Endothelial cell of umbilical vein (primary cell): ENCODE results near the gene ZNF268. TPM values are rescaled to one million over a fixed set of nuclear protein-coding genes. Genes with fewer than 3 reads are reported as not detected.

Experiments used
- BruUV-seq: library from RNA; stranded (reverse); fragments of 400-500 nt; replicated peaks from 2 replicates; lab custom pipeline; 2021; lab: Mats Ljungman, UMichigan
- CTCF ChIA-PET: fragments of 300-600, 350-600 bp; sonication (Branson Sonifier 250); formaldehyde crosslinking; loops from one replicate; lab custom pipeline; 2021; ENCODE audit warnings: antibody characterized with exemption, inconsistent platforms; lab: Charles Lee
- POLR2A ChIA-PET: fragments of 300-600, 350-600 bp; sonication (Branson Sonifier 250); formaldehyde crosslinking; loops from one replicate; lab custom pipeline; 2021; ENCODE audit warnings: antibody characterized with exemption, inconsistent platforms; lab: Charles Lee
- DNase-seq: peaks from one replicate; pipeline ENCODE4 v3.0.0-alpha.2; 2011; ENCODE audit warnings: low read depth, low spot score
- FAIRE-seq: peaks from 2 replicates; lab custom pipeline; 2011; peaks lifted over from hg19 to GRCh38; lab: Jason Lieb, UNC
- H2AFZ ChIP-seq: 2 replicates; pipeline ENCODE4 v1.6.0; 2012; ENCODE audit warnings: low read depth, low read length, control low read depth, inconsistent platforms
- H3K27ac ChIP-seq: 2 replicates; pipeline ENCODE4 v1.5.1; 2011; ENCODE audit warnings: low read depth, mild to moderate bottlenecking, control low read depth, low read length, moderate library complexity; ENCODE audit not compliant: insufficient read depth
- H3K27me3 ChIP-seq, 2 experiments: 2 replicates each; pipeline versions ENCODE4 v1.6.0 to v1.6.1; 2011; ENCODE audit warnings: low read length in 2 of 2, mixed read lengths in 1 of 2; ENCODE audit not compliant: control insufficient read depth in 2 of 2, insufficient read depth in 2 of 2
- H3K36me3 ChIP-seq, 2 experiments: 2 replicates in 1 of 2; 3 replicates in 1 of 2; pipeline ENCODE4 v1.5.1; 2011; ENCODE audit warnings: low read length in 2 of 2, mild to moderate bottlenecking in 1 of 2, moderate library complexity in 1 of 2; ENCODE audit not compliant: control insufficient read depth in 2 of 2, insufficient read depth in 2 of 2; ENCODE audit errors: extremely low read depth in 1 of 2
- H3K4me1 ChIP-seq: 3 replicates; pipeline ENCODE4 v1.5.1; 2011; ENCODE audit warnings: mild to moderate bottlenecking, low read length; ENCODE audit not compliant: control insufficient read depth, insufficient read depth; ENCODE audit errors: extremely low read depth
- H3K4me2 ChIP-seq: 2 replicates; pipeline ENCODE4 v1.6.1; 2011; ENCODE audit warnings: low read length, control low read depth, mixed read lengths; ENCODE audit not compliant: insufficient read depth
- H3K4me3 ChIP-seq, 3 experiments: fragments of 200-600 bp in 1 of 3; sonication (generic), shearing (Covaris generic) in 1 of 3; replicated peaks in 1 of 3; 2 replicates each; pipeline ENCODE4 v1.5.1; 2011 to 2016; ENCODE audit warnings: control low read depth in 3 of 3, low read length in 3 of 3, mild to moderate bottlenecking in 2 of 3, inconsistent platforms in 1 of 3, low read depth in 1 of 3, moderate library complexity in 1 of 3; ENCODE audit not compliant: insufficient read depth in 1 of 3
- H3K79me2 ChIP-seq: 2 replicates; pipeline ENCODE4 v1.6.0; 2012; ENCODE audit warnings: low read length, inconsistent platforms; ENCODE audit not compliant: control insufficient read depth, insufficient read depth
- H3K9ac ChIP-seq: replicated peaks from 2 replicates; pipeline ENCODE3; 2011; ENCODE audit warnings: low read length, control low read depth; ENCODE audit not compliant: insufficient read depth; ENCODE audit errors: extremely low read depth
- H3K9me1 ChIP-seq: replicated peaks from 3 replicates; pipeline ENCODE4 v1.6.0; 2011; ENCODE audit warnings: mild to moderate bottlenecking, low read length; ENCODE audit not compliant: control insufficient read depth, insufficient read depth; ENCODE audit errors: extremely low read depth
- H3K9me3 ChIP-seq: replicated peaks from 2 replicates; pipeline ENCODE4 v1.5.1; 2012; ENCODE audit warnings: low read length, inconsistent platforms; ENCODE audit not compliant: control insufficient read depth, insufficient read depth
- H4K20me1 ChIP-seq: replicated peaks from 2 replicates; pipeline ENCODE3; 2011; ENCODE audit warnings: mild to moderate bottlenecking, low read length; ENCODE audit not compliant: control insufficient read depth, insufficient read depth; ENCODE audit errors: extremely low read depth
- EZH2 ChIP-seq: IDR thresholded peaks from 2 replicates; pipeline ENCODE4 v1.6.1; 2012; ENCODE audit warnings: borderline replicate concordance, low read depth, mild to moderate bottlenecking, moderate library complexity, low read length, inconsistent platforms; ENCODE audit not compliant: severe bottlenecking
- FOS ChIP-seq: IDR thresholded peaks from 2 replicates; pipeline ENCODE4 v1.6.1; 2011; ENCODE audit warnings: mild to moderate bottlenecking, low read length, moderate library complexity, borderline replicate concordance; ENCODE audit not compliant: insufficient read depth
- GATA2 ChIP-seq: IDR thresholded peaks from 2 replicates; pipeline ENCODE4 v1.7.0; 2011; ENCODE audit warnings: low read depth, mild to moderate bottlenecking, moderate library complexity, mixed read lengths, low read length; ENCODE audit not compliant: insufficient read length, insufficient read depth
- JUN ChIP-seq: IDR thresholded peaks from 2 replicates; pipeline ENCODE4 v1.6.1; 2011; ENCODE audit warnings: borderline replicate concordance, low read depth; ENCODE audit not compliant: insufficient read length, insufficient read depth
- MAX ChIP-seq: IDR thresholded peaks from 2 replicates; pipeline ENCODE4 v1.6.1; 2011; ENCODE audit not compliant: insufficient read depth, insufficient read length
- MYC ChIP-seq: IDR thresholded peaks from one replicate; pipeline ENCODE4 v1.6.1; 2011; ENCODE audit warnings: mild to moderate bottlenecking, low read depth, low read length
- POLR2A ChIP-seq: IDR thresholded peaks from 2 replicates; pipeline ENCODE4 v1.6.1; 2012; ENCODE audit warnings: low read depth, mild to moderate bottlenecking, control low read depth, low read length
- POLR2AphosphoS5 ChIP-seq: IDR thresholded peaks from 2 replicates; pipeline ENCODE4 v1.6.1; 2012; ENCODE audit warnings: low read depth, mild to moderate bottlenecking, control low read depth, low read length, moderate library complexity; ENCODE audit not compliant: insufficient read depth
- dilution Hi-C: fragments of 300-500 bp; cut with MboI; formaldehyde crosslinking; loops from one replicate; pipeline ENCODE4 v1.15.0; 2019; ENCODE audit warnings: low sequenced_read_pairs; ENCODE audit not compliant: extremely low pct_ligation_motif_present
- intact Hi-C: fragments of 100-400 bp; cut with micrococcal nuclease; formaldehyde crosslinking; loops from one replicate; pipeline ENCODE4 v1.10.0; 2022
- polyA plus RNA-seq, 4 experiments: library from polyadenylated mRNA; depleted of rRNA in 3 of 4; stranded (reverse) in 3 of 4; unstranded in 1 of 4; fragments of >200 nt; gene quantifications; 2 replicates each; pipeline versions ENCODE4 v1.2.1 to v1.2.3, GENCODE V29; 2011 to 2012; ENCODE audit warnings: missing spikeins in 1 of 4
- total RNA-seq: library from RNA; stranded (reverse); gene quantifications from 2 replicates; pipeline ENCODE4 v1.2.3, GENCODE V29; 2021
- TF ChIP-seq, protein P1 (sequence below), 2 donors: IDR thresholded peaks; 1 replicate in 1 of 2; 2 replicates in 1 of 2; pipeline ENCODE4 v1.5.1; 2011; ENCODE audit warnings: low read length in 2 of 2, mild to moderate bottlenecking in 2 of 2, moderate library complexity in 2 of 2, control low read depth in 1 of 2, inconsistent platforms in 1 of 2, low read depth in 1 of 2; ENCODE audit not compliant: insufficient read depth in 1 of 2; ENCODE audit errors: extremely low read depth in 1 of 2

ZNF268 gene
- total and polyA plus RNA-seq, 2 donors (not counting 3 experiments of a cell fraction or from before 2014, with no cell fraction given): 7.7 to 17.3 TPM

DNA sequence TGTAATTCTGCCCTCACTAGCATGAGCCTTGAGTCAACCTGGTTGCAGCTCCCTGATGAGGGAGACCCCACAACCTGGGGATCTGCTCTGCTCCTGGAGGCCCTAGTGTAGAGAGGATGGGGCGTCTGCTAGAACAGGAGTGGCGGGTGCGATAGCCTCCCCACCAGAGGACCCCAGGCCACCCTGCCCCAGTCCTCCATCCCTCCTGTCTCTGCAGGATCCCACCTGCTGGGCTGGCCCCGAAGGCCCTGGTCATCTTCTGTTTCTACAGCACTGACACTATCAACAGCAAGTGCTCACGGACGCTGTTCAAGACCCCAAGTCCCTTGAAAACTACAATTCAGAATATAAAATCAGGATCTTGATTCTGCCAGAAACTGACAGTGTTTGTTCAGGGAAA is 39.2 kb downstream of the ZNF268 start:
- no peak overlapping the region for H3K9ac ChIP-seq
- ChIA-PET CTCF (no interaction called here), POLR2A (no interaction called here)
- intact Hi-C loops: no loop called here
- no peaks in the 10 kb centered on the region for H3K27me3 ChIP-seq
- no peak overlapping the region for H3K27ac ChIP-seq
- no peak overlapping the region for H3K4me3 ChIP-seq
- no peak for DNase-seq
- no TSS peak for BruUV-seq
- H3K79me2 ChIP-seq: no peaks in the 10 kb centered on the region
- no peaks in the 10 kb centered on the region for H4K20me1 ChIP-seq
- FAIRE-seq: no peak
- H3K9me1 ChIP-seq: no peaks in the 10 kb centered on the region
- no peak overlapping the region for H2AFZ ChIP-seq
- dilution Hi-C loops: no loop called here
- H3K4me1 ChIP-seq: no peaks in the 10 kb centered on the region
- no peaks in the 10 kb centered on the region for H3K9me3 ChIP-seq
- no peak overlapping the region for H3K4me2 ChIP-seq
- H3K36me3 ChIP-seq: no peaks in the 10 kb centered on the region
- TF ChIP-seq GATA2: no peak
- no peak for TF ChIP-seq POLR2AphosphoS5
- TF ChIP-seq FOS: no peak
- TF ChIP-seq POLR2A: no peak
- TF ChIP-seq, protein P1, sequence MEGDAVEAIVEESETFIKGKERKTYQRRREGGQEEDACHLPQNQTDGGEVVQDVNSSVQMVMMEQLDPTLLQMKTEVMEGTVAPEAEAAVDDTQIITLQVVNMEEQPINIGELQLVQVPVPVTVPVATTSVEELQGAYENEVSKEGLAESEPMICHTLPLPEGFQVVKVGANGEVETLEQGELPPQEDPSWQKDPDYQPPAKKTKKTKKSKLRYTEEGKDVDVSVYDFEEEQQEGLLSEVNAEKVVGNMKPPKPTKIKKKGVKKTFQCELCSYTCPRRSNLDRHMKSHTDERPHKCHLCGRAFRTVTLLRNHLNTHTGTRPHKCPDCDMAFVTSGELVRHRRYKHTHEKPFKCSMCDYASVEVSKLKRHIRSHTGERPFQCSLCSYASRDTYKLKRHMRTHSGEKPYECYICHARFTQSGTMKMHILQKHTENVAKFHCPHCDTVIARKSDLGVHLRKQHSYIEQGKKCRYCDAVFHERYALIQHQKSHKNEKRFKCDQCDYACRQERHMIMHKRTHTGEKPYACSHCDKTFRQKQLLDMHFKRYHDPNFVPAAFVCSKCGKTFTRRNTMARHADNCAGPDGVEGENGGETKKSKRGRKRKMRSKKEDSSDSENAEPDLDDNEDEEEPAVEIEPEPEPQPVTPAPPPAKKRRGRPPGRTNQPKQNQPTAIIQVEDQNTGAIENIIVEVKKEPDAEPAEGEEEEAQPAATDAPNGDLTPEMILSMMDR (IDR thresholded peaks at IDR 0.05; ENCODE audit: extremely low read depth in 1 of 2, insufficient read depth in 1 of 2, low read depth in 1 of 2, low read length in 2 of 2): no peak
- TF ChIP-seq JUN: no peak
- TF ChIP-seq EZH2: no peak
- TF ChIP-seq MAX: no peak
- no peak for TF ChIP-seq MYC
